Measurements from ENCODE around the gene TIPIN. TPM values are rescaled to one million over a fixed set of nuclear protein-coding genes. Genes with fewer than 3 reads are reported as not detected.
A peak's percentile ranks its signal among the peaks of the same experiment; 100 is the strongest.
"Not testable (repeated sequence)": the region's sequence is repeated elsewhere in the genome, so short reads cannot be mapped to it uniquely, and the experiment has no call there.

The TIPIN gene
- total RNA-seq, 1 experiment from 2014 or later, result 19.7 TPM

DNA sequence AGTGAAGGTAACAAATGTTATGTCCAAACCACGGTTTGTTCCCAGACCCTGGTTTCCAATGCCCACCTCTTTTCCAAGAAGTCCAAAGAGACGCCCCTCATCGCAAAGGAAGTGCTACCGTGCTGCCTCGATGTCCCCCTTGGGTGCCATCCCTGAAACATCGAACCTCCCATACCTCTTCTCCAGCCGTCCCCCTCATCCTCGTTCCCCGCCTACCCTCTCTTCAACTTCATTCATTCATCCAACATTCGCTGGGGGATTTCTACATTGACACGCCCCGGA lies 467 bp downstream of the TIPIN start:
- POLR2A ChIA-PET, result interaction anchor here (1.2 kb wide), 1 partner anchor 141 kb away, joined by 5 read pairs; the partner anchor contains the start of gene SNAPC5
- DNase-seq (ENCODE audit: low read depth, low spot score), result no peak
- in situ Hi-C loops (cut with HindIII; ENCODE audit: low pct_unique_long_range_greater_than_20kb, low sequenced_read_pairs) (no loop called here), intact Hi-C loops (cut with micrococcal nuclease; ENCODE audit: unreplicated experiment) (no loop called here)
- ATAC-seq, result no peak
- TSS peak; percentile 92 for BruUV-seq (replicated peaks)
- Histone ChIP-seq H3K4me1 (ENCODE audit: control insufficient read depth, insufficient read depth, low read length) (no peaks in the 10 kb centered on the region), H3K4me3 (ENCODE audit: low read depth in 2 of 2, low read length in 2 of 2) (peak overlapping the region; percentile 78 to 99), H3K36me3 (ENCODE audit: control insufficient read depth, insufficient read depth, low read length) (no peaks in the 10 kb centered on the region), H3K27me3 (ENCODE audit: control insufficient read depth, insufficient read depth, low read length) (no peaks in the 10 kb centered on the region), H3K27ac (ENCODE audit: low read length) (peak overlapping the region; percentile 73), H3K9me3 (ENCODE audit: control insufficient read depth, insufficient read depth, low read depth, low read length) (no peaks in the 10 kb centered on the region)
- CTCF ChIA-PET, result no interaction called here
- TF ChIP-seq, protein P1, sequence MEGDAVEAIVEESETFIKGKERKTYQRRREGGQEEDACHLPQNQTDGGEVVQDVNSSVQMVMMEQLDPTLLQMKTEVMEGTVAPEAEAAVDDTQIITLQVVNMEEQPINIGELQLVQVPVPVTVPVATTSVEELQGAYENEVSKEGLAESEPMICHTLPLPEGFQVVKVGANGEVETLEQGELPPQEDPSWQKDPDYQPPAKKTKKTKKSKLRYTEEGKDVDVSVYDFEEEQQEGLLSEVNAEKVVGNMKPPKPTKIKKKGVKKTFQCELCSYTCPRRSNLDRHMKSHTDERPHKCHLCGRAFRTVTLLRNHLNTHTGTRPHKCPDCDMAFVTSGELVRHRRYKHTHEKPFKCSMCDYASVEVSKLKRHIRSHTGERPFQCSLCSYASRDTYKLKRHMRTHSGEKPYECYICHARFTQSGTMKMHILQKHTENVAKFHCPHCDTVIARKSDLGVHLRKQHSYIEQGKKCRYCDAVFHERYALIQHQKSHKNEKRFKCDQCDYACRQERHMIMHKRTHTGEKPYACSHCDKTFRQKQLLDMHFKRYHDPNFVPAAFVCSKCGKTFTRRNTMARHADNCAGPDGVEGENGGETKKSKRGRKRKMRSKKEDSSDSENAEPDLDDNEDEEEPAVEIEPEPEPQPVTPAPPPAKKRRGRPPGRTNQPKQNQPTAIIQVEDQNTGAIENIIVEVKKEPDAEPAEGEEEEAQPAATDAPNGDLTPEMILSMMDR (IDR thresholded peaks at IDR 0.05), result no peak
- TF ChIP-seq SIN3A (IDR thresholded peaks at IDR 0.05; ENCODE audit: borderline replicate concordance, insufficient read depth, low read depth, low read length), result no peak
- TF ChIP-seq POLR2AphosphoS5 (IDR thresholded peaks at IDR 0.05; ENCODE audit: low read depth, low read length), result no peak
- no peak for TF ChIP-seq TCF7L2 (IDR thresholded peaks at IDR 0.05; ENCODE audit: low read depth, low read length)
- TF ChIP-seq, protein P2, sequence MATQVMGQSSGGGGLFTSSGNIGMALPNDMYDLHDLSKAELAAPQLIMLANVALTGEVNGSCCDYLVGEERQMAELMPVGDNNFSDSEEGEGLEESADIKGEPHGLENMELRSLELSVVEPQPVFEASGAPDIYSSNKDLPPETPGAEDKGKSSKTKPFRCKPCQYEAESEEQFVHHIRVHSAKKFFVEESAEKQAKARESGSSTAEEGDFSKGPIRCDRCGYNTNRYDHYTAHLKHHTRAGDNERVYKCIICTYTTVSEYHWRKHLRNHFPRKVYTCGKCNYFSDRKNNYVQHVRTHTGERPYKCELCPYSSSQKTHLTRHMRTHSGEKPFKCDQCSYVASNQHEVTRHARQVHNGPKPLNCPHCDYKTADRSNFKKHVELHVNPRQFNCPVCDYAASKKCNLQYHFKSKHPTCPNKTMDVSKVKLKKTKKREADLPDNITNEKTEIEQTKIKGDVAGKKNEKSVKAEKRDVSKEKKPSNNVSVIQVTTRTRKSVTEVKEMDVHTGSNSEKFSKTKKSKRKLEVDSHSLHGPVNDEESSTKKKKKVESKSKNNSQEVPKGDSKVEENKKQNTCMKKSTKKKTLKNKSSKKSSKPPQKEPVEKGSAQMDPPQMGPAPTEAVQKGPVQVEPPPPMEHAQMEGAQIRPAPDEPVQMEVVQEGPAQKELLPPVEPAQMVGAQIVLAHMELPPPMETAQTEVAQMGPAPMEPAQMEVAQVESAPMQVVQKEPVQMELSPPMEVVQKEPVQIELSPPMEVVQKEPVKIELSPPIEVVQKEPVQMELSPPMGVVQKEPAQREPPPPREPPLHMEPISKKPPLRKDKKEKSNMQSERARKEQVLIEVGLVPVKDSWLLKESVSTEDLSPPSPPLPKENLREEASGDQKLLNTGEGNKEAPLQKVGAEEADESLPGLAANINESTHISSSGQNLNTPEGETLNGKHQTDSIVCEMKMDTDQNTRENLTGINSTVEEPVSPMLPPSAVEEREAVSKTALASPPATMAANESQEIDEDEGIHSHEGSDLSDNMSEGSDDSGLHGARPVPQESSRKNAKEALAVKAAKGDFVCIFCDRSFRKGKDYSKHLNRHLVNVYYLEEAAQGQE (IDR thresholded peaks at IDR 0.05; ENCODE audit: insufficient read depth in 1 of 2, low read depth in 2 of 2, low read length in 1 of 2), result no peak

DNA sequence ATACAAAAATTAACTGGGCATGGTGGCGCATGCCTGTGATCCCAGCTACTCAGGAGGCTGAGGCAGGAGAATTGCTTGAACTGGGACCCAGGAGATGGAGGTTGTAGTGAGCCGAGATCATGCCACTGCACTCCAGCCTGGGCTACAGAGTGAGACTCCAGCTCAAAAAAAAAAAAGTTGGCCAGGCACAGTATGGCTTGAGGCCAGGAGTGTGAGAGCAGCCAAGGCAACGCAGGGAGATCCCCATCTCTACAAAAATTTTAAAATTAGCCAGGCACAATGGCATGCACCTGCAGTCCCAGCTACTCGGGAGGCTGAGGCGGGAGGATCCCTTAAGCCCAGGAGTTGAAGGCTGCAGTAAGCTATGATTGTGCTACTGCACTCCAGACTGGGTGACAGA lies 8.0 kb downstream of the TIPIN start:
- POLR2A ChIA-PET, result interaction anchor here (0.6 to 0.7 kb wide), 2 partner anchors 112 to 830 kb away, joined by 4 to 11 read pairs; no protein-coding TSS in a partner anchor
- H3K9me3 ChIP-seq (ENCODE audit: control insufficient read depth, insufficient read depth, low read depth, low read length); in situ Hi-C loops (cut with HindIII; ENCODE audit: low pct_unique_long_range_greater_than_20kb, low sequenced_read_pairs); ATAC-seq; H3K4me1 ChIP-seq (ENCODE audit: control insufficient read depth, insufficient read depth, low read length); DNase-seq (ENCODE audit: low read depth, low spot score); H3K27me3 ChIP-seq (ENCODE audit: control insufficient read depth, insufficient read depth, low read length); CTCF ChIA-PET; intact Hi-C loops (cut with micrococcal nuclease; ENCODE audit: unreplicated experiment); BruUV-seq (replicated peaks); H3K27ac ChIP-seq (ENCODE audit: low read length); H3K4me3 ChIP-seq (ENCODE audit: low read depth in 2 of 2, low read length in 2 of 2); H3K36me3 ChIP-seq (ENCODE audit: control insufficient read depth, insufficient read depth, low read length): not testable (repeated sequence)

DNA sequence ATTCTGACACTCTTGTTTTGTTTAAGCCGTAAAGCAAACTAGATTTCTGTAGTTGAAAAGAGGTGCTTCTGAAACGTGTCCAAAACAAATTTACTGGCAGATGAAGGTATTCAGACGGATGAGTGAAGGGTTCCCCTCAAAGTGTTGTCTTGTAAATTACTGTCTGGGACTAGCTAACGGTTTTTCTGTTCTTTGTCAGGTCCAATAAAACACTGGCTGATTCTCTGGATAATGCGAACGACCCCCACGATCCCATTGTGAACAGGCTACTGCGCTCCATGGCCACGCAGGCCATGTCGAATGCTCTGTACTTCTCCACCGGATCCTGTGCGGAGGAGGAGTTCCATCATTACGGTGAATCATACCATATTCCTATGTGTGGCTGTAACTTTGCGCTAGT lies 27.7 kb downstream of the TIPIN start:
- Histone ChIP-seq H3K27ac (ENCODE audit: low read length) (no peak overlapping the region), H3K27me3 (ENCODE audit: control insufficient read depth, insufficient read depth, low read length) (no peaks in the 10 kb centered on the region), H3K9me3 (ENCODE audit: control insufficient read depth, insufficient read depth, low read depth, low read length) (no peaks in the 10 kb centered on the region), H3K4me3 (ENCODE audit: low read depth in 2 of 2, low read length in 2 of 2) (no peak overlapping the region), H3K36me3 (ENCODE audit: control insufficient read depth, insufficient read depth, low read length) (peaks cover 13% of the 10 kb centered on the region; the same call in 1 of the 2 replicates), H3K4me1 (ENCODE audit: control insufficient read depth, insufficient read depth, low read length) (no peaks in the 10 kb centered on the region)
- TF ChIP-seq, protein P2 (IDR thresholded peaks at IDR 0.05; ENCODE audit: insufficient read depth in 1 of 2, low read depth in 2 of 2, low read length in 1 of 2), result no peak
- no peak for TF ChIP-seq SIN3A (IDR thresholded peaks at IDR 0.05; ENCODE audit: borderline replicate concordance, insufficient read depth, low read depth, low read length)
- TF ChIP-seq, protein P1 (IDR thresholded peaks at IDR 0.05), result no peak
- no peak for TF ChIP-seq POLR2AphosphoS5 (IDR thresholded peaks at IDR 0.05; ENCODE audit: low read depth, low read length)
- no peak for TF ChIP-seq TCF7L2 (IDR thresholded peaks at IDR 0.05; ENCODE audit: low read depth, low read length)
- DNase-seq (ENCODE audit: low read depth, low spot score), result no peak
- BruUV-seq (replicated peaks), result no TSS peak
- POLR2A ChIA-PET, result interaction anchor here (0.5 kb wide), 1 partner anchor 405 kb away, joined by 16 read pairs; no protein-coding TSS in a partner anchor
- CTCF ChIA-PET, result no interaction called here
- no peak for ATAC-seq
- in situ Hi-C loops (cut with HindIII; ENCODE audit: low pct_unique_long_range_greater_than_20kb, low sequenced_read_pairs), result no loop called here
- intact Hi-C loops (cut with micrococcal nuclease; ENCODE audit: unreplicated experiment), result no loop called here
